Measurements from ENCODE around the gene UBALD1. TPM values are rescaled to one million over a fixed set of nuclear protein-coding genes. Genes with fewer than 3 reads are reported as not detected.

UBALD1 gene
- total and polyA plus RNA-seq, 4 donors, result 6.6 to 43.2 (median 29.4) TPM

GRCh38 chr16:4599037-4599436 lies 15.7 kb downstream of the UBALD1 start:
- no peak overlapping the region for H3K9ac ChIP-seq (ENCODE audit: insufficient read depth in 1 of 2, low read length in 2 of 2)
- DNase-seq, result no peak
- no peaks in the 10 kb centered on the region for H3K9me3 ChIP-seq (ENCODE audit: control insufficient read depth in 4 of 4, insufficient read depth in 3 of 4, low read length in 3 of 4)
- no peaks in the 10 kb centered on the region for H3K36me3 ChIP-seq (ENCODE audit: control insufficient read depth in 4 of 4, insufficient read depth in 4 of 4, low read length in 4 of 4)
- H3K27ac ChIP-seq (ENCODE audit: low read depth in 1 of 2, low read length in 1 of 2), result no peak overlapping the region
- 91 to 96% methylated on average over 10 of the region's 10 CpGs for WGBS, 2 donors
- no peak overlapping the region for H3K4me3 ChIP-seq
- H3K27me3 ChIP-seq (ENCODE audit: control insufficient read depth in 3 of 3, insufficient read depth in 3 of 3, low read length in 2 of 3), result no peaks in the 10 kb centered on the region
- no peak for ATAC-seq (ENCODE audit: insufficient read depth, low FRiP score)
- no peak for TF ChIP-seq CTCF (IDR thresholded peaks at IDR 0.05; ENCODE audit: control extremely low read depth, extremely low read depth)
- H3K4me1 ChIP-seq (ENCODE audit: control insufficient read depth in 5 of 5, insufficient read depth in 5 of 5, low read length in 5 of 5), result peaks cover 0 to 17% (median 4%) of the 10 kb centered on the region in 5 donors

GRCh38 chr16:4597174-4597573 lies 17.5 kb downstream of the UBALD1 start:
- WGBS, 2 donors, result 43 to 63% methylated on average over 9 of the region's 9 CpGs
- H3K4me3 ChIP-seq, result no peak overlapping the region
- TF ChIP-seq CTCF (IDR thresholded peaks at IDR 0.05; ENCODE audit: control extremely low read depth, extremely low read depth), result no peak
- peaks cover 0 to 13% (median 3%) of the 10 kb centered on the region in 5 donors for H3K4me1 ChIP-seq (ENCODE audit: control insufficient read depth in 5 of 5, insufficient read depth in 5 of 5, low read length in 5 of 5)
- DNase-seq (no peak), ATAC-seq (ENCODE audit: insufficient read depth, low FRiP score) (no peak)
- no peak overlapping the region for H3K9ac ChIP-seq (ENCODE audit: insufficient read depth in 1 of 2, low read length in 2 of 2)
- no peaks in the 10 kb centered on the region for H3K27me3 ChIP-seq (ENCODE audit: control insufficient read depth in 3 of 3, insufficient read depth in 3 of 3, low read length in 2 of 3)
- no peak overlapping the region for H3K27ac ChIP-seq (ENCODE audit: low read depth in 1 of 2, low read length in 1 of 2)
- no peaks in the 10 kb centered on the region for H3K9me3 ChIP-seq (ENCODE audit: control insufficient read depth in 4 of 4, insufficient read depth in 3 of 4, low read length in 3 of 4)
- no peaks in the 10 kb centered on the region for H3K36me3 ChIP-seq (ENCODE audit: control insufficient read depth in 4 of 4, insufficient read depth in 4 of 4, low read length in 4 of 4)

GRCh38 chr16:4594433-4595410 lies 20.0 kb downstream of the UBALD1 start:
- Histone ChIP-seq H3K27ac (ENCODE audit: low read depth in 1 of 2, low read length in 1 of 2) (no peak overlapping the region), H3K4me1 (ENCODE audit: control insufficient read depth in 5 of 5, insufficient read depth in 5 of 5, low read length in 5 of 5) (no peaks in the 10 kb centered on the region), H3K27me3 (ENCODE audit: control insufficient read depth in 3 of 3, insufficient read depth in 3 of 3, low read length in 2 of 3) (no peaks in the 10 kb centered on the region), H3K9me3 (ENCODE audit: control insufficient read depth in 4 of 4, insufficient read depth in 3 of 4, low read length in 3 of 4) (no peaks in the 10 kb centered on the region), H3K9ac (ENCODE audit: insufficient read depth in 1 of 2, low read length in 2 of 2) (no peak overlapping the region), H3K36me3 (ENCODE audit: control insufficient read depth in 4 of 4, insufficient read depth in 4 of 4, low read length in 4 of 4) (no peaks in the 10 kb centered on the region), H3K4me3 (no peak overlapping the region)
- WGBS, 2 donors, result 91 to 95% methylated on average over 38 of the region's 38 CpGs
- no peak for DNase-seq
- no peak for ATAC-seq (ENCODE audit: insufficient read depth, low FRiP score)
- TF ChIP-seq CTCF (IDR thresholded peaks at IDR 0.05; ENCODE audit: control extremely low read depth, extremely low read depth), result no peak
